ENCODE measurements around the gene CCDC192.

The CCDC192 gene

DNA sequence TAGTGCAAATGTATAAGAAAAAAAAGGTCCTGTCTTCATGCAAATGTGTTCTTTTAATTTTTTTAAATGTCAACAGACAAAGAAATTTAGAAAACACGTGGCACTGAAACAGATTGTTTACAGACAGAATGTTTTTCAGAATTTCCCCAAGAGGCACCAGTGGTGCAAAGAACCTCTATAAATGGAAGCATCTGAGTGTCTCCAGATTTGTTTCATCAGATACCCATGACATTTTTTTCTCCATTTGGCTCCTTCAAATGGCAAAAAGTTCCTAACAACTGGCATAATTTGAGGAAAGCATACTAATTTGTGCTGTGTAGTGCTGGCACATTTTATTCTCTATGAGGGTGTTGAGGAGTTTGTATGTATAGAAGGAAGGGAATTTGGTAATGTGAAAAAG, 15.0 kb downstream of the CCDC192 start (continued):
- TF ChIP-seq ZNF138 (tag by site-specific recombination; IDR thresholded peaks at IDR 0.05; ENCODE audit: borderline replicate concordance) (no peak), ZBTB21 (tag by site-specific recombination; IDR thresholded peaks at IDR 0.05) (no peak), ZBTB48 (tag by site-specific recombination; IDR thresholded peaks at IDR 0.05) (no peak), IKZF3 (tag by site-specific recombination; IDR thresholded peaks at IDR 0.05) (no peak), ZNF701 (tag by site-specific recombination; IDR thresholded peaks at IDR 0.05) (no peak), YY2 (tag by site-specific recombination; IDR thresholded peaks at IDR 0.05) (no peak), ZNF132 (tag by site-specific recombination; IDR thresholded peaks at IDR 0.05; ENCODE audit: borderline replicate concordance) (no peak), ZNF311 (tag by site-specific recombination; IDR thresholded peaks at IDR 0.05; ENCODE audit: borderline replicate concordance) (no peak), ZNF623 (tag by site-specific recombination; IDR thresholded peaks at IDR 0.05) (no peak), ZSCAN23 (tag by site-specific recombination; IDR thresholded peaks at IDR 0.05) (no peak), MEIS1 (CRISPR knock-in tag; IDR thresholded peaks at IDR 0.05; ENCODE audit: borderline replicate concordance) (no peak)
- TF ChIP-seq, protein P1, sequence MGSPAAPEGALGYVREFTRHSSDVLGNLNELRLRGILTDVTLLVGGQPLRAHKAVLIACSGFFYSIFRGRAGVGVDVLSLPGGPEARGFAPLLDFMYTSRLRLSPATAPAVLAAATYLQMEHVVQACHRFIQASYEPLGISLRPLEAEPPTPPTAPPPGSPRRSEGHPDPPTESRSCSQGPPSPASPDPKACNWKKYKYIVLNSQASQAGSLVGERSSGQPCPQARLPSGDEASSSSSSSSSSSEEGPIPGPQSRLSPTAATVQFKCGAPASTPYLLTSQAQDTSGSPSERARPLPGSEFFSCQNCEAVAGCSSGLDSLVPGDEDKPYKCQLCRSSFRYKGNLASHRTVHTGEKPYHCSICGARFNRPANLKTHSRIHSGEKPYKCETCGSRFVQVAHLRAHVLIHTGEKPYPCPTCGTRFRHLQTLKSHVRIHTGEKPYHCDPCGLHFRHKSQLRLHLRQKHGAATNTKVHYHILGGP (tag by site-specific recombination; IDR thresholded peaks at IDR 0.05): no peak
- TF ChIP-seq, protein P2, sequence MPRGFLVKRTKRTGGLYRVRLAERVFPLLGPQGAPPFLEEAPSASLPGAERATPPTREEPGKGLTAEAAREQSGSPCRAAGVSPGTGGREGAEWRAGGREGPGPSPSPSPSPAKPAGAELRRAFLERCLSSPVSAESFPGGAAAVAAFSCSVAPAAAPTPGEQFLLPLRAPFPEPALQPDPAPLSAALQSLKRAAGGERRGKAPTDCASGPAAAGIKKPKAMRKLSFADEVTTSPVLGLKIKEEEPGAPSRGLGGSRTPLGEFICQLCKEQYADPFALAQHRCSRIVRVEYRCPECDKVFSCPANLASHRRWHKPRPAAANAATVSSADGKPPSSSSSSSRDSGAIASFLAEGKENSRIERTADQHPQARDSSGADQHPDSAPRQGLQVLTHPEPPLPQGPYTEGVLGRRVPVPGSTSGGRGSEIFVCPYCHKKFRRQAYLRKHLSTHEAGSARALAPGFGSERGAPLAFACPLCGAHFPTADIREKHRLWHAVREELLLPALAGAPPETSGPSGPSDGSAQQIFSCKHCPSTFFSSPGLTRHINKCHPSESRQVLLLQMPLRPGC (tag by site-specific recombination; IDR thresholded peaks at IDR 0.05): no peak

DNA sequence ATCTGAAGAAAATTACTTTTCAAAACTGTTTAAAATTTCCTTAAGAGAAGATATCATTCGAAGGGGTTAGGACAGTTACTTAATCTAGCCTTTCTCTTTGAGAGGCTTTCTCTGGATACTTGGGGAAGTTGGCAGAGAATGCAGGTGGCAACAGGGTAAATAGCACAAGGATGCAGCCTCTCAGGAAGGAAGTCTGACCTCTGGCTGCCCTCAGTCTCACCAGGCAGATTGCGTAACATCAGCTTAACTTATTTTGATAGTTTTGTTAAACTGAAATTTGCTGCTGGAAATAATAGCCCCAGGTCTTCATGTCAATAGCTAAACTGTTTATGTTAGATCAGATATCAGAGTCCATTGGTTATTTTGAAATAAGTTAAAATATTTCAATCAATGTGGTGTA, 20.4 kb downstream of the CCDC192 start:
- Histone ChIP-seq H3K27ac (ENCODE audit: extremely low read depth, low read depth, low read length) (no peak overlapping the region), H3K36me3 (ENCODE audit: control insufficient read depth in 2 of 2, insufficient read depth in 1 of 2, low read length in 2 of 2) (no peaks in the 10 kb centered on the region), H3K4me1 (ENCODE audit: control insufficient read depth, insufficient read depth, low read length) (no peaks in the 10 kb centered on the region), H3K9me3 (ENCODE audit: control insufficient read depth, insufficient read depth, low read depth, low read length) (no peaks in the 10 kb centered on the region), H3K4me3 (ENCODE audit: low read depth, low read length) (no peak overlapping the region)
- TF ChIP-seq, protein P3, sequence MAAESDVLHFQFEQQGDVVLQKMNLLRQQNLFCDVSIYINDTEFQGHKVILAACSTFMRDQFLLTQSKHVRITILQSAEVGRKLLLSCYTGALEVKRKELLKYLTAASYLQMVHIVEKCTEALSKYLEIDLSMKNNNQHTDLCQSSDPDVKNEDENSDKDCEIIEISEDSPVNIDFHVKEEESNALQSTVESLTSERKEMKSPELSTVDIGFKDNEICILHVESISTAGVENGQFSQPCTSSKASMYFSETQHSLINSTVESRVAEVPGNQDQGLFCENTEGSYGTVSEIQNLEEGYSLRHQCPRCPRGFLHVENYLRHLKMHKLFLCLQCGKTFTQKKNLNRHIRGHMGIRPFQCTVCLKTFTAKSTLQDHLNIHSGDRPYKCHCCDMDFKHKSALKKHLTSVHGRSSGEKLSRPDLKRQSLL (tag by site-specific recombination; IDR thresholded peaks at IDR 0.05): no peak
- TF ChIP-seq ZNF571 (tag by site-specific recombination; IDR thresholded peaks at IDR 0.05) (no peak), ZNF140 (tag by site-specific recombination; IDR thresholded peaks at IDR 0.05) (no peak), ZNF521 (tag by site-specific recombination; IDR thresholded peaks at IDR 0.05) (no peak), ZFP3 (tag by site-specific recombination; IDR thresholded peaks at IDR 0.05; ENCODE audit: low read depth) (no peak)
- ChIA-PET POLR2A (no interaction called here), CTCF (interaction anchor here (1.0 kb wide), 1 partner anchor 68 kb away, joined by 4 read pairs; no protein-coding TSS in a partner anchor)

DNA sequence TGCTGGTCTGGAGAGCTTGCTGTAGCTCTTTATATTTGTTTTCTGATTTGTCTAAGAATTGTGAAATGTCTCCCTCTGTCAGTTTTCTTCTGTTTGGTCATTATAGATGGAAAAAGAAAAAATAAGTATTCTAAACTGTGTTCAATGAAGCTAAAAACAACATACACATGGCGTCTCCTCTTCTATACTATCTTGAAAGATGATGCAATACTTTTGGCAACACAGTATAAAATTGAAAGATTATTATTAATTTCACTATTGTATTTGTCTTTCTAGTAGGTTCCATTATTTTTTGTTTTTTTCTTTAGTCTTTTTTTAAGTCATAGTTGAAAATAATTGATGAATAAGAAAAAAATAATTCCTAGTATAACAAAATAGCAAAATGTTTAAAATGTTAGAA, 22.5 kb downstream of the CCDC192 start:
- POLR2A ChIA-PET: interaction anchor here (0.5 kb wide), 1 partner anchor 30 kb away, joined by 5 read pairs; no protein-coding TSS in a partner anchor
- TF ChIP-seq, protein P2 (tag by site-specific recombination; IDR thresholded peaks at IDR 0.05): no peak
- TF ChIP-seq, protein P4, sequence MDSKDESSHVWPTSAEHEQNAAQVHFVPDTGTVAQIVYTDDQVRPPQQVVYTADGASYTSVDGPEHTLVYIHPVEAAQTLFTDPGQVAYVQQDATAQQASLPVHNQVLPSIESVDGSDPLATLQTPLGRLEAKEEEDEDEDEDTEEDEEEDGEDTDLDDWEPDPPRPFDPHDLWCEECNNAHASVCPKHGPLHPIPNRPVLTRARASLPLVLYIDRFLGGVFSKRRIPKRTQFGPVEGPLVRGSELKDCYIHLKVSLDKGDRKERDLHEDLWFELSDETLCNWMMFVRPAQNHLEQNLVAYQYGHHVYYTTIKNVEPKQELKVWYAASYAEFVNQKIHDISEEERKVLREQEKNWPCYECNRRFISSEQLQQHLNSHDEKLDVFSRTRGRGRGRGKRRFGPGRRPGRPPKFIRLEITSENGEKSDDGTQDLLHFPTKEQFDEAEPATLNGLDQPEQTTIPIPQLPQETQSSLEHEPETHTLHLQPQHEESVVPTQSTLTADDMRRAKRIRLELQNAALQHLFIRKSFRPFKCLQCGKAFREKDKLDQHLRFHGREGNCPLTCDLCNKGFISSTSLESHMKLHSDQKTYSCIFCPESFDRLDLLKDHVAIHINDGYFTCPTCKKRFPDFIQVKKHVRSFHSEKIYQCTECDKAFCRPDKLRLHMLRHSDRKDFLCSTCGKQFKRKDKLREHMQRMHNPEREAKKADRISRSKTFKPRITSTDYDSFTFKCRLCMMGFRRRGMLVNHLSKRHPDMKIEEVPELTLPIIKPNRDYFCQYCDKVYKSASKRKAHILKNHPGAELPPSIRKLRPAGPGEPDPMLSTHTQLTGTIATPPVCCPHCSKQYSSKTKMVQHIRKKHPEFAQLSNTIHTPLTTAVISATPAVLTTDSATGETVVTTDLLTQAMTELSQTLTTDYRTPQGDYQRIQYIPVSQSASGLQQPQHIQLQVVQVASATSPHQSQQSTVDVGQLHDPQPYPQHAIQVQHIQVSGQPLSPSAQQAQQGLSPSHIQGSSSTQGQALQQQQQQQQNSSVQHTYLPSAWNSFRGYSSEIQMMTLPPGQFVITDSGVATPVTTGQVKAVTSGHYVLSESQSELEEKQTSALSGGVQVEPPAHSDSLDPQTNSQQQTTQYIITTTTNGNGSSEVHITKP (tag by site-specific recombination; IDR thresholded peaks at IDR 0.05): no peak
- TF ChIP-seq ZNF792 (tag by site-specific recombination; IDR thresholded peaks at IDR 0.05): no peak
- TF ChIP-seq, protein P5, sequence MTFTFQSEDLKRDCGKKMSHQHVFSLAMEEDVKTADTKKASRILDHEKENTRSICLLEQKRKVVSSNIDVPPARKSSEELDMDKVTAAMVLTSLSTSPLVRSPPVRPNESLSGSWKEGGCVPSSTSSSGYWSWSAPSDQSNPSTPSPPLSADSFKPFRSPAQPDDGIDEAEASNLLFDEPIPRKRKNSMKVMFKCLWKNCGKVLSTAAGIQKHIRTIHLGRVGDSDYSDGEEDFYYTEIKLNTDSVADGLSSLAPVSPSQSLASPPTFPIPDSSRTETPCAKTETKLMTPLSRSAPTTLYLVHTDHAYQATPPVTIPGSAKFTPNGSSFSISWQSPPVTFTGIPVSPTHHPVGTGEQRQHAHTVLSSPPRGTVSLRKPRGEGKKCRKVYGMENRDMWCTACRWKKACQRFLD (tag by site-specific recombination; IDR thresholded peaks at IDR 0.05): no peak
- no peak for TF ChIP-seq KLF10 (tag by site-specific recombination; IDR thresholded peaks at IDR 0.05)
- TF ChIP-seq ZNF132 (tag by site-specific recombination; IDR thresholded peaks at IDR 0.05; ENCODE audit: borderline replicate concordance): no peak
- TF ChIP-seq ZNF140 (tag by site-specific recombination; IDR thresholded peaks at IDR 0.05): no peak
- TF ChIP-seq ZBTB17 (tag by site-specific recombination; IDR thresholded peaks at IDR 0.05): no peak

More for the DNA sequence above, 22.5 kb downstream of the CCDC192 start:
- no peaks in the 10 kb centered on the region for H3K4me1 ChIP-seq (ENCODE audit: control insufficient read depth, insufficient read depth, low read length)
- H3K9me3 ChIP-seq (ENCODE audit: control insufficient read depth, insufficient read depth, low read depth, low read length): no peaks in the 10 kb centered on the region
- no peak overlapping the region for H3K4me3 ChIP-seq (ENCODE audit: low read depth, low read length)
- H3K27ac ChIP-seq (ENCODE audit: extremely low read depth, low read depth, low read length): no peak overlapping the region
- no peaks in the 10 kb centered on the region for H3K36me3 ChIP-seq (ENCODE audit: control insufficient read depth in 2 of 2, insufficient read depth in 1 of 2, low read length in 2 of 2)
- CTCF ChIA-PET: no interaction called here
